GM21423 (cell line): ENCODE results near the gene WDR45.
"Not testable (repeated sequence)": the region's sequence is repeated elsewhere in the genome, so short reads cannot be mapped to it uniquely, and the experiment has no call there.

ENCODE experiments used
- ATAC-seq: cut with Tn5 transposase; IDR thresholded peaks from one replicate; pipeline ENCODE4 v1.9.1; 2021; ENCODE audit warnings: mild to moderate bottlenecking, moderate library complexity; ENCODE audit not compliant: unreplicated experiment

WDR45 gene

GRCh38 chrX:49079489-49080428, at the start of gene WDR45:
WDR45 (minus strand) TSS chrX:49079887; CDS start chrX:49078095, 1,792 bp downstream.
- ATAC-seq: peak; percentile 73

DNA sequence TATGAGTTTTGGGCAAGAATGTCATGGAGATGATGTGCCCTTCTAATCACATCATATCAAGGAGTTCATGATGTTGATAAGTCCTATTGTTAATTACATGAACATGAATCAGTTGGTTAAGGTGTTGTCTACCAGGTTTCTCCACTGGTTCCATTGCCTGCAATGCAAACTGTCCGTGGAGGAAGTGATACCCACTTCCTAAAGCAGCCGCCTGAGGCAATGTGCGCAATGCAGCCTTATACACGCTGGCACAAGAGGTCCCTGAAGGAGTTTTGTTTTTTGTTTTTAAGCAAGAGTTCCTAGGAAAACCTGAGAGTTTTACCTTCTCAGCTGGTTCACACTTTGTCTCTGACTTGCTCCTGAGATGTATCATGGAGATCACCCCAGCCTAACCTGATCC, 49.7 kb upstream of the WDR45 start:
- no peak for ATAC-seq

GRCh38 chrX:49127742-49128258, 48.1 kb upstream of the WDR45 start:
- ATAC-seq: not testable (repeated sequence)

DNA sequence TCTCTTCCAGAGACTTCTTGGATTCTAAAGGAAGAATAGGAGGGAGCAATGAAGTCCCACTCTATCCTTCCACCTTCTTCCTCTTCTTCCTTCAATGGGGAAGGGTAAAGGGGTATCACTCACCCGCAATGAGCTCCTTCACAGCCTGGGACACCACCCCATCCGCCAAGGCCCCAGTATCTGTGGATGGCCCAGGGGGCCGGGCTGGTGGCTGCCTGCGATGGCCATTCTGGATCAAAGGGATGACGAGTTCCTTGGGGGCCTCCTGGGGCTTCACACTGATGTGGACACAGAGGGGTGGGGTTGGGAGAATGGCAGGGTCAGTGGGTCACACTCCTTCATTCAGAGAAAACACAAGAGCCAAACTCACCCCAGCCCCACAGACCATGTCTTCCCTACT, 42.8 kb upstream of the WDR45 start:
- no peak for ATAC-seq

DNA sequence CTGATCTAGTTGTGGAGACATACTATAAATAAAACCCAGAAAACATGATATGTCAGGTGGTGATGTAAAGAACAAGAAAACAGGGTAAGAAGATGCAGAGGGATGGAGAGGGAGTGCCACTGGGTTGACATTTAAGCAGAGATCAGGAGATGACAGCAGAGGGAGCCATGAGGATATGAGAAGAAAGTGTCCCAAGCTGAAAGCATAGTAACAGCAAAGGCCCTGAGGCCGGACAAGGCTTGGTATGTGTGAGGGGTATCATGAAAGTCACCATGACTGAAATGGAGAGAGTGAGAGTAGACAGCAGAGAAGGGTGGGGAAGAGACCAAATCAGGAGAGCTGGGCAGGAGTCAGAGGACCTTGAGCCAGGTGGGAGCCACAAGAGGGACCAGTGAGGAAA, 40.4 kb upstream of the WDR45 start:
- ATAC-seq: no peak

DNA sequence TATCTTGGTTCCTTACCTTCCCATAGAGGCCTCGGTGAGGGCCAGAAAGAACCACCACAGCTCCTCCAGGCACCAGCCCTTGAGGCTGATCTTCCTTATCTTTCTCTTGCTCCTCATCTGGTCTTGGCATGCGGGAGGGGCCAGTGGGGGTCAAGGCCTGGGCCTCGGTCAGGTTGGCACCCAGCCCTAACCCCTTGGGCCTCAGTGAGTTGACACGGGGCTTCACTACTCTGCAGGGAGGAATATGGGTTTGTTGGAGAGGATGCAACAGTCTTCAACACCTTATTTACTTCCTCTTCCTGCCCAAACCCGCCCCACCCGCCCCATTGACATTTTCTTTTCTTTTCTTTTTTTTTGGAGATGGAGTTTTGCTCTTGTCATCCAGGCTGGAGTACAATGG, 37.9 kb upstream of the WDR45 start:
- ATAC-seq: no peak

GRCh38 chrX:49116716-49117115, 37.0 kb upstream of the WDR45 start:
- no peak for ATAC-seq

GRCh38 chrX:49116076-49116475, 36.4 kb upstream of the WDR45 start:
- ATAC-seq: no peak

DNA sequence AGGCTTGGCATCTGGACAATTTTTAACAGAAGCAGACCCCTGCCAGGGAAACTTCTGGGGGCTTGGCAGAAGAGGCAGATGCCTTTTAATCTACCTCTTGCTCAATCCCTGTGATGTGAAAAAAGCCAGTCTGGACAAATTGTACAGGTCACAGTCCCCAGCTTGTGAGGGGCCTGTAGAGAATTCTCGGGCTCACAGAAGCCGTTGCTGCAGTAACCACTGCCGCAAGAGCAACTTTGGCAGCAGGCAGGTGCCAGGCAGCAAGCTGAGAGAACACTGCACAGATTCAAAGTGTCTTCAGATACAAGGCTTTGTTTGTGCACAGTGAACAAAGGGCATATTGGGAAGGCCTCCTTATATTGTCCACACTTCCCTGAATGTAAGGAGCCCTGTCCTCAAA, 32.1 kb upstream of the WDR45 start:
- no peak for ATAC-seq

DNA sequence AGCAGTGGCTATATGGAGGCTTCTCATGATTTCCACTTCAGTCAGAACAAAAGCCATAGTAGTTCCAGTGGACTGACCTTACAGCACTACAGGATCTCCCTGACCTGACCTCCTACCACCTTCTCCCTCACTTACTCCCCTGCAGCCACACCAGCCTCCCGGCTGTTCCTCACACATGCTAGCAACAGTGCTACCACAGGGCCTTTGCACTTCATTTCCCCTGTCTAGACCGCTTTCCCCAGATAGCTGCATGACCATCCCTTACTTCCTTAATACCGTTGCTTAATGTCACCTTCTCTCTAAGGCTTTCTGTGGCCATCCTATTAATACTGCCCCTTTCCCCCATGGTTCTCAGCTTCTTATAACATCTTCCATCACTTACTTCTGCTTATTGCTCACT, 30.7 kb upstream of the WDR45 start:
- ATAC-seq: no peak

DNA sequence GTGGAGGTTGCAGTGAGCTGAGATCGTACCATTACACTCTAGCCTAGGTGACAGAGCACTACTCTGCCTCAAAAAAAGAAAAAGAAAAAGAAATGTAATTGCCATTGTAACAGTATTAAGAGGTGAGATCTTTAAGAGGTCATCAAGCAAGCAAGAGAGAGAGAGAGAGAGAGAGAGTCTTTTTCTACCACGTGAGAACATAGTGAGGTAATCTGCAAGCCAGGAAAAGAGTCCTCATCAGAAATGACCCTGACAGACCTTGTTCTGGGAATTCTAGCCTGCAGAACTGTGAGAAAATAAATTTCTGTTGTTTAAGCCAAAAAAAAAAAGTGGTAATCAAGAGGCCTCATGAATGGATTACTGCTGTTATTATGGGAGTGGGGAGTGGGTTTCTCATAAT, 29.0 kb upstream of the WDR45 start:
- ATAC-seq: no peak

DNA sequence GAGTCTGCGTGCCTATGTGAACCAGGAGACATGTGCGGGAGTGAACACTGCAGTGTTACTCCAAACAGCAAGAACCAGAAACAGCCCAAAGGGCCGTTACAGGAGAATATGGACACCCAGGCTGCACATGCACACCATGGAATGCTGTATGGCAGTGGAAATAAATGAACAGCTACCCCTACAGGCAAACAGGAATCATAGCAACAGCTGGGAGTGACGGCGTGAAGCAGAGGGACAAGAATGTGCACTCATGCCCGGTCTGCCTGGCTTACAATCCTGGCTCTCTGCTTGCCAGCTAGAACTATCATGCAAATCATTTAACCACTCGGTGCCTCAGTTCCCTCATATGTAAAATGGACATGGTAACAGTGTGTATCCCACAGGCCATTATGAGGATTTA, 27.2 kb upstream of the WDR45 start:
- ATAC-seq: no peak

DNA sequence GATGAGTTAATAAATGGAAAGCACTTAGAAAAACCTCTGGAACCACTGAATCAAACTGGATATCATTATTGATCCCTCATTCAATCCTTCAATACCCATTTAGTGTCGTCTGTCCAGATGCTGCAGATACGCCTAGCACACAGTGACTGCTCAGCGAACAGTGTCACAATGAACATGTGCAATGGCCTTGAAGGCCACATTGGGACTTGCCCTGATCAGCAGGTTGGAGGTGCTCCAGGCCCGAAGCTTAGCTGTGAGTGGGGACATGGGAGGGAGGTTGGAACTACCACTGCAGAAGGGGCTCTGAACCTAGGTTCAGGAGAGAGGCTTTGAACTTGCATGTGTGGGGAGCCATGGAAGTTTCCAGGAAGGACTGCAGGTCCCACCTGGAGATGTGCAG, 26.6 kb upstream of the WDR45 start:
- no peak for ATAC-seq

DNA sequence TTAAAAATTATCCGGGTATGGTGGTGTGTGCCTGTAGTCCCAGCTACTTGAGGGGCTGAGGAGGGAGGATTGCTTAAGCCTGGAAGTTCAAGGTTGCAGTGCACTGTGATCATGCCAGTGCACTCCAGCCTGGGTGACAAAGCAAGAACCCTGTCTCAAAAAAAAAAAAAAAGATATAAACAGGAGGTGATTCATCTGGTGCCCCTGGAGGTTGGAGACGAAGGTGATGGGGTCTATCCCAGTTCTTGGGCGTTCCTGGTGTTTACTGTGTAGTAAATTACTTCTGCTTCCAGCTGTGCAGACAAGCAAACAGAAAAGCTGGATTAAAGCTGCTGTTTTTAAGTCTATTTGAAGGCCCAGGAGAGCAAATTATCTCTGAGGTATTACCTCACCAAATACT, 23.9 kb upstream of the WDR45 start:
- ATAC-seq: no peak

GRCh38 chrX:49102190-49102589, 22.5 kb upstream of the WDR45 start:
- ATAC-seq: no peak

DNA sequence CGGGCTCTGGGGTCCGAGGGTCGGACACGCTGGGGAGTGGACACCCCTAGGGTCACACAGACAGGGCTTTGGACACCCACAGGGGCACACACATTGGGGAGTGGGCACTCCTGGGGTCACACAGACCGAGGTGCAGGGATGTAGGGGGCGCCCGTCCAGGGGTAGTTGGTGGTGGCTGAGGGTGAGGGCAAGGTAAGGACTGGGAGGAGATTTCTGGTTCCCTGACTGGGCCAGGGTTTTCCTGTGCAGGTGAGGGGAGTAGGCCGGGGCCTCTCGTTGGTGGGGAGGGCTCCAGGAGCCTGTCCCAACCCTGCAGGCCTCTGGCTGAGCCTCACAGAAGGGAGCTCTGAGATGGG, 21.9 kb upstream of the WDR45 start:
- no peak for ATAC-seq

DNA sequence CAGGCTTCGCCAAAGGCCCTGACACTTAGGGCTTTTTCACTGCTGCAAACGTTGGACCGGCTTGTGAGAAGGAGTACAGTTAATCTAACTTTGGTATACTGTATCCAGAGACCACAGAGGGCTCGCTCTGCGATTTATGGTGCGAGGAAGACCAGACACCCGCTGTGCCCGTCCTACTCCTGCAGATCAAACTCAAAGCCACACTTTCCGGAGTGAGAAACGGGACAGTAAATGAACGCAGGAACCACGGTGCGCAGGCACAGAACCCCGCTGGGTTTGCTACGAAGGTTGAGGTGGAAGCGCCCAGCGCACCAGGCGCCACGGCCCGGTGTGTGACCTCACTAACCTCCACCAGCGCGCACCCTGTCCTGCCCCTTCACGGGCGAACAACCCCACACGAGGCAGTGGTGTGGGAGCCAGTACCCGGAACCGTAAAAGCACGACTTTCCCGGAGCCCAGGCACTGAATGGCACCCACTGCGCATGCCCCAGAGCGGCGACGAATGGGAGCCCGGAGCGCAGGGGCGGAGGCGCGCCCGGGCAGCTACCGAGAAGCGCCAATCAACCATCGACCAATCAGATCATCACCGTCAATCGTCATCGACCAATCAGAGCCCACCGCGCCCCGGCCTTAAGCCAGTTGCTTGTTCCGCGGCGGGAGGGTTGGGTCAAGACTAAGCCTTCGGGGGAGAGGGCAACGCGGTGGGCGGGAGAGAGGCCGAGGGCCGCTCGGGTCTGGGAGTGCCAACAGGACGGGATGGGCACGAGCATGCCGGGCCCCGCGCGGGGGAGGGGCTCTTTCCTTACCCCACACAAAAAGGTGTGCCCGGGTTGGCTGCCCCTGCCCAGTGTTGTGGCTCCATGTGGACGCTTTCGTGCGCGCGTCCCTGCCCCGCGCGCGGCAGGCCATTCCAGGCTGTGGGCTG, 21.3 kb upstream of the WDR45 start:
- ATAC-seq: peak; percentile 94

- no peak for ATAC-seq
These were observed 16.7 kb upstream of the WDR45 start for GRCh38 chrX:49096419-49096818.

- ATAC-seq: no peak
These were observed 9.9 kb upstream of the WDR45 start for GRCh38 chrX:49089553-49089952.

- ATAC-seq: no peak
These were observed 2.7 kb upstream of the WDR45 start for GRCh38 chrX:49082271-49082871.

- no peak for ATAC-seq
These were observed 1.7 kb downstream of the WDR45 start for GRCh38 chrX:49077941-49078340.
